ENCODE data around the gene DNAI2.

DNAI2 gene

DNA sequence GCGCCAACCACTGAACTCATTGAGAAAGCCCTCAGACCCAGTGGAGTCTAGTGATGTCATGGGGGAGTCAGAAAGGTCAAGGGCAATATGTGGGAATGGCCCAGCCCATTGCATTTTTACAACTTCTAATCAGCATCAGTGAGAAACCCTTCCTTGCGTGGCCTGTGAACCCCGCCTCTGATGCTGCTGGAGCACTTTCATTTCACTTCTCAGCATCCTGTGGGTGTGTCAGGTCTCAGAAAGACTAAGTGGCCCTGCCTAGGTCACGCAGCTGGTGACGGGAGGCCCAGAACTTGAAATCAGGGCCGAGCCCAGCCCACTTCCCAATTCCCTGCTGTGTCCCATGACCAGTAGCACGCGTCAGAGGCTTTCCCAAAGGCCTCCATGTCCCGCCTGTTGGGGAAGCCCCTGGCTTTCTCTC lies 6.1 kb downstream of the DNAI2 start:
- TF ChIP-seq, protein P1, sequence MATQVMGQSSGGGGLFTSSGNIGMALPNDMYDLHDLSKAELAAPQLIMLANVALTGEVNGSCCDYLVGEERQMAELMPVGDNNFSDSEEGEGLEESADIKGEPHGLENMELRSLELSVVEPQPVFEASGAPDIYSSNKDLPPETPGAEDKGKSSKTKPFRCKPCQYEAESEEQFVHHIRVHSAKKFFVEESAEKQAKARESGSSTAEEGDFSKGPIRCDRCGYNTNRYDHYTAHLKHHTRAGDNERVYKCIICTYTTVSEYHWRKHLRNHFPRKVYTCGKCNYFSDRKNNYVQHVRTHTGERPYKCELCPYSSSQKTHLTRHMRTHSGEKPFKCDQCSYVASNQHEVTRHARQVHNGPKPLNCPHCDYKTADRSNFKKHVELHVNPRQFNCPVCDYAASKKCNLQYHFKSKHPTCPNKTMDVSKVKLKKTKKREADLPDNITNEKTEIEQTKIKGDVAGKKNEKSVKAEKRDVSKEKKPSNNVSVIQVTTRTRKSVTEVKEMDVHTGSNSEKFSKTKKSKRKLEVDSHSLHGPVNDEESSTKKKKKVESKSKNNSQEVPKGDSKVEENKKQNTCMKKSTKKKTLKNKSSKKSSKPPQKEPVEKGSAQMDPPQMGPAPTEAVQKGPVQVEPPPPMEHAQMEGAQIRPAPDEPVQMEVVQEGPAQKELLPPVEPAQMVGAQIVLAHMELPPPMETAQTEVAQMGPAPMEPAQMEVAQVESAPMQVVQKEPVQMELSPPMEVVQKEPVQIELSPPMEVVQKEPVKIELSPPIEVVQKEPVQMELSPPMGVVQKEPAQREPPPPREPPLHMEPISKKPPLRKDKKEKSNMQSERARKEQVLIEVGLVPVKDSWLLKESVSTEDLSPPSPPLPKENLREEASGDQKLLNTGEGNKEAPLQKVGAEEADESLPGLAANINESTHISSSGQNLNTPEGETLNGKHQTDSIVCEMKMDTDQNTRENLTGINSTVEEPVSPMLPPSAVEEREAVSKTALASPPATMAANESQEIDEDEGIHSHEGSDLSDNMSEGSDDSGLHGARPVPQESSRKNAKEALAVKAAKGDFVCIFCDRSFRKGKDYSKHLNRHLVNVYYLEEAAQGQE (IDR thresholded peaks at IDR 0.05; ENCODE audit: insufficient read depth in 1 of 2, low read depth in 2 of 2, low read length in 2 of 2): no peak
- no peak for TF ChIP-seq FOXP2 (optimal IDR thresholded peaks at IDR 0.05; ENCODE audit: borderline replicate concordance, extremely low read depth, extremely low read length, insufficient read depth)
- no peak for TF ChIP-seq TAF1 (IDR thresholded peaks at IDR 0.05; ENCODE audit: borderline replicate concordance, insufficient read depth, low read length)
- TF ChIP-seq POLR2AphosphoS5 (IDR thresholded peaks at IDR 0.05; ENCODE audit: low read depth, low read length): no peak
- TF ChIP-seq SIN3A (IDR thresholded peaks at IDR 0.05; ENCODE audit: borderline replicate concordance, insufficient read depth, low read length): no peak

DNA sequence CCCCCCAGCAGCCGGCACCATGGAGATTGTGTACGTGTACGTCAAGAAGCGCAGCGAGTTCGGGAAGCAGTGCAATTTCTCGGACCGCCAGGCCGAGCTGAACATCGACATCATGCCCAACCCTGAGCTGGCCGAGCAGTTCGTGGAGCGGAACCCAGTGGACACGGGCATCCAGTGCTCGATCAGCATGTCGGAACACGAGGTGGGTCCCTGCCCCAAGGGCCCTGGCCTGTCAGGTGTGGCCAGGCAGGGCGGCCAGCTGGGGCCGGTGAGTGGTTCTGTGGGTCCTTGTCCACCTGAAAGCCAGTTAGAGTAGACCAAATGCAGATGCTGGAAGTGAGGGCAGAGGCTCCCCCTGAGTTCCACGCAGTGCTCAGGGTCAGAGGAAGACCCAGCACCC lies 7.8 kb downstream of the DNAI2 start:
- TF ChIP-seq FOXP2 (optimal IDR thresholded peaks at IDR 0.05; ENCODE audit: borderline replicate concordance, extremely low read depth, extremely low read length, insufficient read depth) (no peak), TAF1 (IDR thresholded peaks at IDR 0.05; ENCODE audit: borderline replicate concordance, insufficient read depth, low read length) (no peak), SIN3A (IDR thresholded peaks at IDR 0.05; ENCODE audit: borderline replicate concordance, insufficient read depth, low read length) (no peak), POLR2AphosphoS5 (IDR thresholded peaks at IDR 0.05; ENCODE audit: low read depth, low read length) (no peak)
- TF ChIP-seq, protein P1 (IDR thresholded peaks at IDR 0.05; ENCODE audit: insufficient read depth in 1 of 2, low read depth in 2 of 2, low read length in 2 of 2): no peak

DNA sequence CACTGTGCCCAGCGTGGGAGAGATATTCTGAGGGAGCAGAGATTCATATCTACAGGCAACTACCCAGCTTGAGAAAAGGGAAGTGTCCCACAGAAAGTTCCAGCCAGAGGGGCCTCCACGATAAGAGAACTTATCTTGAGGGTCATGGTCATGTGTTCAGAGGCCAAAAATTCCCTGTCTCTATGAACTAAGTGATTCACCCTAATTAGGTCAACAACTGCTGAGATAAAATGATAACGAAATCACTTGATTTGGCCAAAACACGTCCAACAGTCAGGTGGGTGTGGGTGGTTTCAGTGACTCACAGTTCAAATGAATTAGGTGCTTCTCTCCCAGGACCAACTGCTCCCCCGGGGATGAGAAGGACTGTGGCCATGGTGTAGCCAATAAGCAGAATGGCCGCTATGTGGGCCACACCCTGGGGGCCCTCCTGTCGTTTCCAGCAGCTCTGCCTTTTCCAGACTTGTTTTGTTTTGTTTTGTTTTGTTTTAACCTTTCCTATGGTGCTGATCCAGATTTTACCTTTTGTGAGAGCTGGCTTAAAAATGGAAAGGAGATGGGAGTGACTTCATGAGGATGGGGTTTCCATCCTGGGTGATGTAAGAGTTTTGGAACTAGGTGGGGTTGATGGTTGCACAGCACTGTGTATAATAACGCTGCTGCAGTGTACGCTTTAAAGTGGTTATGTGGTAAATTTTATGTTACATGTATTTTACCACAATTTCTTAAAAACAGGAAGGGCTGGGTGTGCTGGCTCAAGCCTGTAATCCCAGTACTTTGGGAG lies 8.7 kb downstream of the DNAI2 start:
- TF ChIP-seq, protein P1 (IDR thresholded peaks at IDR 0.05; ENCODE audit: insufficient read depth in 1 of 2, low read depth in 2 of 2, low read length in 2 of 2): no peak
- TF ChIP-seq POLR2AphosphoS5 (IDR thresholded peaks at IDR 0.05; ENCODE audit: low read depth, low read length) (no peak), TAF1 (IDR thresholded peaks at IDR 0.05; ENCODE audit: borderline replicate concordance, insufficient read depth, low read length) (no peak), SIN3A (IDR thresholded peaks at IDR 0.05; ENCODE audit: borderline replicate concordance, insufficient read depth, low read length) (no peak), FOXP2 (optimal IDR thresholded peaks at IDR 0.05; ENCODE audit: borderline replicate concordance, extremely low read depth, extremely low read length, insufficient read depth) (no peak)

DNA sequence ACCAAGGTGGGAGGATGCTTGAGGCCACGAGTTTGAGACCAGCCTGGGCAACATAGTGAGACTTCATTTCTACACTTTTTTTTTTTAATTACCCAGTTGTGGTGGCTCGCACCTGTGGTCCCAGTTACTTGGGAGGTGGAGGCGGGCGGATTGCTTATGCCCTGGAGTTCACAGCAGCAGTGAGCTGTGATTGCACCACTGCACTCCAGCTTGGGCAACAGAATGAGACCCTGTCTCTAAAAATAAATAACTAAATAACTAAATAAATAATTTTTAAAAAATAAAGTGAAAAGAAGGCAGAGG lies 9.3 kb downstream of the DNAI2 start:
- TF ChIP-seq TAF1 (IDR thresholded peaks at IDR 0.05; ENCODE audit: borderline replicate concordance, insufficient read depth, low read length) (no peak), POLR2AphosphoS5 (IDR thresholded peaks at IDR 0.05; ENCODE audit: low read depth, low read length) (no peak), SIN3A (IDR thresholded peaks at IDR 0.05; ENCODE audit: borderline replicate concordance, insufficient read depth, low read length) (no peak), FOXP2 (optimal IDR thresholded peaks at IDR 0.05; ENCODE audit: borderline replicate concordance, extremely low read depth, extremely low read length, insufficient read depth) (no peak)
- TF ChIP-seq, protein P1 (IDR thresholded peaks at IDR 0.05; ENCODE audit: insufficient read depth in 1 of 2, low read depth in 2 of 2, low read length in 2 of 2): no peak

All from PFSK-1 (cell line).